HEK293 (cell line): ENCODE measurements around the gene KITLG.

Experiments used
- CTCF ChIA-PET: fragments of 350-600 bp; formaldehyde crosslinking; extraction: SDS; loops from one replicate; lab custom pipeline; 2021; ENCODE audit warnings: antibody characterized with exemption; lab: Yijun Ruan, JAX
- POLR2A ChIA-PET: fragments of 300-600 bp; formaldehyde crosslinking; extraction: SDS; loops from one replicate; lab custom pipeline; 2020; ENCODE audit warnings: antibody characterized with exemption, inconsistent platforms; lab: Yijun Ruan, JAX
- H3K27ac ChIP-seq: fragments of 200-500 bp; sonication (Bioruptor generic); 2 replicates; pipeline ENCODE4 v1.5.1; 2014; ENCODE audit warnings: low read depth, low read length, control low read depth, inconsistent platforms; ENCODE audit errors: extremely low read depth
- H3K36me3 ChIP-seq, 2 experiments: fragments of 200-500 bp in 1 of 2; sonication (Bioruptor generic) in 1 of 2; 1 replicate in 1 of 2; 2 replicates in 1 of 2; pipeline ENCODE4 v1.5.1; 2014 to 2017; ENCODE audit warnings: inconsistent platforms in 2 of 2, low read length in 2 of 2; ENCODE audit not compliant: control insufficient read depth in 2 of 2, insufficient read depth in 1 of 2
- H3K4me1 ChIP-seq: fragments of 200-500 bp; sonication (Bioruptor generic); 2 replicates; pipeline ENCODE4 v1.5.1; 2014; ENCODE audit warnings: mild to moderate bottlenecking, low read length, inconsistent platforms; ENCODE audit not compliant: control insufficient read depth, insufficient read depth
- H3K4me3 ChIP-seq: 2 replicates; pipeline ENCODE4 v1.5.1; 2011; ENCODE audit warnings: low read depth, mild to moderate bottlenecking, control low read depth, low read length, moderate library complexity
- H3K9me3 ChIP-seq: fragments of 200-500 bp; sonication (Bioruptor generic); 2 replicates; pipeline ENCODE4 v1.5.1; 2014; ENCODE audit warnings: low read depth, low read length, inconsistent platforms; ENCODE audit not compliant: control insufficient read depth, insufficient read depth
- ELK4 ChIP-seq: IDR thresholded peaks from 2 replicates; pipeline ENCODE4 v1.6.1; 2011; ENCODE audit warnings: mild to moderate bottlenecking, low read depth, low read length, borderline replicate concordance
- FEZF1 ChIP-seq: fragments of 450-650 bp; formaldehyde crosslinking; IDR thresholded peaks from 2 replicates; pipeline ENCODE4 v1.5.1; 2016; ENCODE audit warnings: missing biosample characterization, missing genetic modification characterization
- KLF16 ChIP-seq: fragments of 450-650 bp; formaldehyde crosslinking; IDR thresholded peaks from 2 replicates; pipeline ENCODE4 v1.5.1; 2017; ENCODE audit warnings: missing biosample characterization, missing genetic modification characterization
- PRDM1 ChIP-seq: fragments of 450-650 bp; formaldehyde crosslinking; IDR thresholded peaks from 2 replicates; pipeline ENCODE4; 2016; ENCODE audit warnings: missing biosample characterization, missing genetic modification characterization
- SCRT2 ChIP-seq: fragments of 450-650 bp; formaldehyde crosslinking; IDR thresholded peaks from 2 replicates; pipeline ENCODE4 v1.5.1; 2016; ENCODE audit warnings: missing biosample characterization, missing genetic modification characterization
- SP3 ChIP-seq: fragments of 450-650 bp; formaldehyde crosslinking; IDR thresholded peaks from 2 replicates; pipeline ENCODE4 v1.5.1; 2016; ENCODE audit warnings: missing biosample characterization, missing genetic modification characterization
- ZBTB21 ChIP-seq: fragments of 450-650 bp; formaldehyde crosslinking; IDR thresholded peaks from 2 replicates; pipeline ENCODE4 v1.5.1; 2017; ENCODE audit warnings: missing biosample characterization, missing genetic modification characterization
- ZFP3 ChIP-seq: fragments of 450-650 bp; formaldehyde crosslinking; IDR thresholded peaks from 2 replicates; pipeline ENCODE4 v1.5.1; 2016; ENCODE audit warnings: low read depth, missing biosample characterization, missing genetic modification characterization
- ZNF112 ChIP-seq: fragments of 450-650 bp; formaldehyde crosslinking; IDR thresholded peaks from 2 replicates; pipeline ENCODE4 v1.5.0; 2017; ENCODE audit warnings: missing biosample characterization, missing genetic modification characterization
- ZNF132 ChIP-seq: fragments of 450-650 bp; formaldehyde crosslinking; IDR thresholded peaks from 2 replicates; pipeline ENCODE4 v1.5.1; 2017; ENCODE audit warnings: missing biosample characterization, missing genetic modification characterization, borderline replicate concordance
- ZNF2 ChIP-seq: fragments of 450-650 bp; formaldehyde crosslinking; IDR thresholded peaks from 2 replicates; pipeline ENCODE4 v1.5.1; 2016; ENCODE audit warnings: missing biosample characterization, missing genetic modification characterization
- ZNF266 ChIP-seq: fragments of 450-650 bp; formaldehyde crosslinking; IDR thresholded peaks from 2 replicates; pipeline ENCODE4 v1.5.1; 2016; ENCODE audit warnings: missing biosample characterization, missing genetic modification characterization, low read depth
- ZNF341 ChIP-seq: fragments of 450-650 bp; formaldehyde crosslinking; IDR thresholded peaks from 2 replicates; pipeline ENCODE4; 2016; ENCODE audit warnings: low read depth, missing biosample characterization, missing genetic modification characterization
- ZNF48 ChIP-seq: fragments of 450-650 bp; formaldehyde crosslinking; IDR thresholded peaks from 2 replicates; pipeline ENCODE4 v1.5.1; 2016; ENCODE audit warnings: missing biosample characterization, missing genetic modification characterization
- ZNF544 ChIP-seq: fragments of 450-650 bp; formaldehyde crosslinking; IDR thresholded peaks from 2 replicates; pipeline ENCODE4 v1.5.0; 2017; ENCODE audit warnings: missing biosample characterization, missing genetic modification characterization
- ZNF571 ChIP-seq: fragments of 450-650 bp; formaldehyde crosslinking; IDR thresholded peaks from 2 replicates; pipeline ENCODE4 v1.5.0; 2017; ENCODE audit warnings: missing biosample characterization, missing genetic modification characterization
- ZNF677 ChIP-seq: fragments of 450-650 bp; IDR thresholded peaks from 2 replicates; pipeline ENCODE4 v1.5.0; 2018; ENCODE audit warnings: missing biosample characterization, mild to moderate bottlenecking, missing genetic modification characterization, moderate library complexity
- ZSCAN16 ChIP-seq: fragments of 450-650 bp; formaldehyde crosslinking; IDR thresholded peaks from 2 replicates; pipeline ENCODE4 v1.5.1; 2016; ENCODE audit warnings: missing biosample characterization, missing genetic modification characterization
- TF ChIP-seq, protein P1 (sequence below): fragments of 450-650 bp; formaldehyde crosslinking; IDR thresholded peaks from 2 replicates; pipeline ENCODE4 v1.5.1; 2016; ENCODE audit warnings: missing biosample characterization, missing genetic modification characterization
- TF ChIP-seq, protein P2 (sequence below): fragments of 450-650 bp; formaldehyde crosslinking; IDR thresholded peaks from 2 replicates; pipeline ENCODE4; 2016; ENCODE audit warnings: missing biosample characterization, missing genetic modification characterization
- TF ChIP-seq, protein P3 (sequence below): fragments of 450-650 bp; formaldehyde crosslinking; IDR thresholded peaks from 2 replicates; pipeline ENCODE4 v1.5.1; 2016; ENCODE audit warnings: missing biosample characterization, missing genetic modification characterization
- TF ChIP-seq, protein P4 (sequence below): sonication (generic); formaldehyde crosslinking; IDR thresholded peaks from 2 replicates; pipeline ENCODE4 v1.8.1; 2022; ENCODE audit warnings: mild to moderate bottlenecking, moderate library complexity, missing genetic modification reagents

KITLG gene

GRCh38 chr12:88623777-88624548 is 43.7 kb upstream of the KITLG start:
- H3K4me3 ChIP-seq: no peak overlapping the region
- no peak for TF ChIP-seq KLF16 (tag by site-specific recombination)
- no peak for TF ChIP-seq SCRT2 (tag by site-specific recombination)
- no peak for TF ChIP-seq ZNF132 (tag by site-specific recombination)
- TF ChIP-seq, protein P1, sequence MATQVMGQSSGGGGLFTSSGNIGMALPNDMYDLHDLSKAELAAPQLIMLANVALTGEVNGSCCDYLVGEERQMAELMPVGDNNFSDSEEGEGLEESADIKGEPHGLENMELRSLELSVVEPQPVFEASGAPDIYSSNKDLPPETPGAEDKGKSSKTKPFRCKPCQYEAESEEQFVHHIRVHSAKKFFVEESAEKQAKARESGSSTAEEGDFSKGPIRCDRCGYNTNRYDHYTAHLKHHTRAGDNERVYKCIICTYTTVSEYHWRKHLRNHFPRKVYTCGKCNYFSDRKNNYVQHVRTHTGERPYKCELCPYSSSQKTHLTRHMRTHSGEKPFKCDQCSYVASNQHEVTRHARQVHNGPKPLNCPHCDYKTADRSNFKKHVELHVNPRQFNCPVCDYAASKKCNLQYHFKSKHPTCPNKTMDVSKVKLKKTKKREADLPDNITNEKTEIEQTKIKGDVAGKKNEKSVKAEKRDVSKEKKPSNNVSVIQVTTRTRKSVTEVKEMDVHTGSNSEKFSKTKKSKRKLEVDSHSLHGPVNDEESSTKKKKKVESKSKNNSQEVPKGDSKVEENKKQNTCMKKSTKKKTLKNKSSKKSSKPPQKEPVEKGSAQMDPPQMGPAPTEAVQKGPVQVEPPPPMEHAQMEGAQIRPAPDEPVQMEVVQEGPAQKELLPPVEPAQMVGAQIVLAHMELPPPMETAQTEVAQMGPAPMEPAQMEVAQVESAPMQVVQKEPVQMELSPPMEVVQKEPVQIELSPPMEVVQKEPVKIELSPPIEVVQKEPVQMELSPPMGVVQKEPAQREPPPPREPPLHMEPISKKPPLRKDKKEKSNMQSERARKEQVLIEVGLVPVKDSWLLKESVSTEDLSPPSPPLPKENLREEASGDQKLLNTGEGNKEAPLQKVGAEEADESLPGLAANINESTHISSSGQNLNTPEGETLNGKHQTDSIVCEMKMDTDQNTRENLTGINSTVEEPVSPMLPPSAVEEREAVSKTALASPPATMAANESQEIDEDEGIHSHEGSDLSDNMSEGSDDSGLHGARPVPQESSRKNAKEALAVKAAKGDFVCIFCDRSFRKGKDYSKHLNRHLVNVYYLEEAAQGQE: no peak
- TF ChIP-seq ZNF48 (tag by site-specific recombination): no peak
- no peak for TF ChIP-seq FEZF1
- no peak for TF ChIP-seq ZBTB21 (tag by site-specific recombination)
- no peak for TF ChIP-seq ZSCAN16 (tag by site-specific recombination)
- no peak for TF ChIP-seq ZNF2 (tag by site-specific recombination)
- TF ChIP-seq ZNF677: no peak
- no peak for TF ChIP-seq ZNF341 (tag by site-specific recombination)
- TF ChIP-seq, all 188 proteins: peak for 0
- no peaks in the 10 kb centered on the region for H3K36me3 ChIP-seq
- ChIA-PET POLR2A (no interaction called here), CTCF (no interaction called here)
- no peaks in the 10 kb centered on the region for H3K4me1 ChIP-seq
- no peaks in the 10 kb centered on the region for H3K9me3 ChIP-seq
- no peak overlapping the region for H3K27ac ChIP-seq

DNA sequence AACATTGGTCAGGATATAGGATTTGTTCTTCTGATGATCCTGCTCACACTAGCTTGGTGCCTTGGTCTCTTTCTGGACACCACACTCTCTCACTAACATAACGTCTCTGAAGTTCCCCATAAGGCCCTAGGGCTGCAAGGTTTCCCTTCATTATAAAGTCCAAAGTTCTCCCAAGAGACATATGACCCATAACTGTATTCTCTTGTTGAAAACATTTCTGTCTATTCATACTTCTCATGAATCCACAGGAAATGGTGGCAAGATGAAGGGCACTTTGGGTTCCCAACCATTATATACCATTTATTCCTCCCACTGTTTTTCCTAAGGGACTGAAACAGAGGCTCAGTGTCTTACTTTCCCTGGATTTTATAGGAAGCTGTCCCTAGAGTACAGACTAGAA is 37.1 kb upstream of the KITLG start:
- POLR2A ChIA-PET: no interaction called here
- Histone ChIP-seq H3K9me3 (no peaks in the 10 kb centered on the region), H3K36me3 (no peaks in the 10 kb centered on the region)
- TF ChIP-seq, protein P2, sequence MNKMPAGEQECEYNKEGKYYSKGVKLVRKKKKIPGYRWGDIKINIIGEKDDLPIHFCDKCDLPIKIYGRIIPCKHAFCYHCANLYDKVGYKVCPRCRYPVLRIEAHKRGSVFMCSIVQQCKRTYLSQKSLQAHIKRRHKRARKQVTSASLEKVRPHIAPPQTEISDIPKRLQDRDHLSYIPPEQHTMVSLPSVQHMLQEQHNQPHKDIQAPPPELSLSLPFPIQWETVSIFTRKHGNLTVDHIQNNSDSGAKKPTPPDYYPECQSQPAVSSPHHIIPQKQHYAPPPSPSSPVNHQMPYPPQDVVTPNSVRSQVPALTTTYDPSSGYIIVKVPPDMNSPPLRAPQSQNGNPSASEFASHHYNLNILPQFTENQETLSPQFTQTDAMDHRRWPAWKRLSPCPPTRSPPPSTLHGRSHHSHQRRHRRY (tag by site-specific recombination): no peak
- TF ChIP-seq, all 188 proteins: peak for 0
- H3K4me3 ChIP-seq: no peak overlapping the region
- H3K27ac ChIP-seq: no peak overlapping the region
- H3K4me1 ChIP-seq: no peaks in the 10 kb centered on the region
- CTCF ChIA-PET: no interaction called here

DNA sequence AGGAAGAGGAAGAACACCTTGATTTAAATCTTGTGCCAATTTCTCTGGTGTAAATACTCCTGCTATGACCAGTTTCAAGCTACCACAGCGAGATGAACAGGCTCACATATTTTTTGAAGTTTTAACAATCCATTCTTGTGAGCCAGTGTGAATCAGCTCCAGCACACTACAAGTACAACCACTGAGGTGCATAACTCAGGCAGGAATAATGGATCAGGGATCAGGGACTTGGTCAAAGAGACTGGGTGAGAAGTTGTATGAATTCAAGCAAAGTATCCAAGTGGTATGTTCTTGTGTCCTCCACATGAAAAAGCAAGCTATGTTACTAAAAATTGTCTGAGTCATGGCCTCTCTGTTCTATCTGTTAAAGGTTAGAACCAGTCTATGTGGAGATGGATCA is 35.2 kb upstream of the KITLG start:
- ChIA-PET CTCF (no interaction called here), POLR2A (no interaction called here)
- Histone ChIP-seq H3K9me3 (no peaks in the 10 kb centered on the region), H3K36me3 (no peaks in the 10 kb centered on the region), H3K4me3 (no peak overlapping the region), H3K4me1 (no peaks in the 10 kb centered on the region), H3K27ac (no peak overlapping the region)
- TF ChIP-seq ZNF571 (tag by site-specific recombination): no peak
- TF ChIP-seq ZNF112: 0 out of 2 replicates have a peak, but pooled peaks have one; percentile 30

DNA sequence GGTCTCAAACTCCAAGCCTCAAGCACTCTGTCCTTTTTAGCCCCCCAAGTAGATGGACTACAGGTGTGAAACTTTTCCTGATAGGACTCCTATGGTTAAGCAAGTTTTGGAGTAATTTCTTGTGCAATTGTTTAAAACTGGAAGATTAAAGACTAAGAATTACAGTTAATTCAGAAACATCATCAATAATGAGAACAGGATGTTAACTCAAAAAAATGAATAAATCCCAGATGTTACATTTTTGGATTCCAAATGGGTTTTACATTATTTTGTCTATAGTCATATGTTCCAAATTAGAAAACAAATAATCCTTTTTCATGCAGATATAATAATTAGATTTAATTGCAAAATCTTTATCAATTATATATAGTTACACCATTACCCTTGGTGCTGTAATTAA is 24.4 kb upstream of the KITLG start:
- no peaks in the 10 kb centered on the region for H3K4me1 ChIP-seq
- ChIA-PET POLR2A (no interaction called here), CTCF (no interaction called here)
- H3K36me3 ChIP-seq: no peaks in the 10 kb centered on the region
- H3K9me3 ChIP-seq: no peaks in the 10 kb centered on the region
- H3K4me3 ChIP-seq: no peak overlapping the region
- no peak overlapping the region for H3K27ac ChIP-seq
- TF ChIP-seq PRDM1 (tag by site-specific recombination): no peak
- TF ChIP-seq, protein P3, sequence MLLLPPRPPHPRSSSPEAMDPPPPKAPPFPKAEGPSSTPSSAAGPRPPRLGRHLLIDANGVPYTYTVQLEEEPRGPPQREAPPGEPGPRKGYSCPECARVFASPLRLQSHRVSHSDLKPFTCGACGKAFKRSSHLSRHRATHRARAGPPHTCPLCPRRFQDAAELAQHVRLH (tag by site-specific recombination): no peak
- no peak for TF ChIP-seq SP3 (tag by site-specific recombination)
- no peak for TF ChIP-seq ZNF112
- no peak for TF ChIP-seq ZNF266 (tag by site-specific recombination)
- TF ChIP-seq ZBTB21 (tag by site-specific recombination): no peak
- TF ChIP-seq, protein P4, sequence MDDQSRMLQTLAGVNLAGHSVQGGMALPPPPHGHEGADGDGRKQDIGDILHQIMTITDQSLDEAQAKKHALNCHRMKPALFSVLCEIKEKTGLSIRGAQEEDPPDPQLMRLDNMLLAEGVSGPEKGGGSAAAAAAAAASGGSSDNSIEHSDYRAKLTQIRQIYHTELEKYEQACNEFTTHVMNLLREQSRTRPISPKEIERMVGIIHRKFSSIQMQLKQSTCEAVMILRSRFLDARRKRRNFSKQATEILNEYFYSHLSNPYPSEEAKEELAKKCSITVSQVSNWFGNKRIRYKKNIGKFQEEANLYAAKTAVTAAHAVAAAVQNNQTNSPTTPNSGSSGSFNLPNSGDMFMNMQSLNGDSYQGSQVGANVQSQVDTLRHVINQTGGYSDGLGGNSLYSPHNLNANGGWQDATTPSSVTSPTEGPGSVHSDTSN (CRISPR knock-in tag): no peak
- no peak for TF ChIP-seq ZNF544
- no peak for TF ChIP-seq ZFP3 (tag by site-specific recombination)
- TF ChIP-seq ELK4: no peak
